Limb (tissue), 2 donors: ENCODE measurements around the gene CIRBP.

ENCODE experiments used
- DNase-seq, 2 donors: peaks; one replicate each; pipeline ENCODE4 v3.0.0-alpha.2; 2016; ENCODE audit errors: extremely low spot score in 2 of 2

Gene CIRBP

DNA sequence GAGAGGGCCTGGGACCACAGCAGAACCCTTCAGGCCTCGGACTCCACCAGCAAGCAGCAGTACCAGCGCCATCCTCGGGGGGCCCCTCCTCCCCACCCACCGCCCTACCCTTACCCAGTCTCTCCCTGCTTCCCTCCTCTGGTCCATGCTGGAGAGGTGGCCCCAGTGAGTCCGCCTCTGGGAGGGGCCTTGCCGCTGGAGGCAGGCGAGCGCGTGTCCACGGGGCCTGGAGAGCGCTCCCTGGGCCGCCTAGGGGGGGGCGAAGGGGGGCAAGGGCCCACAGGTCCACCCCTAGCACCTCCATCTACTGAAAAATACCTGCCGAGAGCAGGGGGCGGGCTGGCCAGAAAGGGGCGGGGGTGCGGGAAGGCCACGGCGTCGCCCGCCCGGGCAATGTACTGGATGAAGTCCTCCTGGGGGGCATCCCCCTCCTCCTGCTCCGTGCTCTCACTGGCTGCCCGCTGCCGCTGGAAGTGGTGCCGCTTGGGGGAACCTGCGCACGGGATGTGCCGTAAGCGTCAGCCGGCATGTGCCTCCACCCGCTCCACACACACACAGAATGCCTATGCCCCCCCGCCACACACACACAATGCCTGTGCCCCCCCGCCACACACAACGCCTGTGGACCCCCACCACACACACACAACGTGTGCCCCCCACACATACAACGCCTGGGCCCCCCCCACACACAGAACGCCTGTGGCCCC is 38.2 kb upstream of the CIRBP start:
- no peak for DNase-seq

DNA sequence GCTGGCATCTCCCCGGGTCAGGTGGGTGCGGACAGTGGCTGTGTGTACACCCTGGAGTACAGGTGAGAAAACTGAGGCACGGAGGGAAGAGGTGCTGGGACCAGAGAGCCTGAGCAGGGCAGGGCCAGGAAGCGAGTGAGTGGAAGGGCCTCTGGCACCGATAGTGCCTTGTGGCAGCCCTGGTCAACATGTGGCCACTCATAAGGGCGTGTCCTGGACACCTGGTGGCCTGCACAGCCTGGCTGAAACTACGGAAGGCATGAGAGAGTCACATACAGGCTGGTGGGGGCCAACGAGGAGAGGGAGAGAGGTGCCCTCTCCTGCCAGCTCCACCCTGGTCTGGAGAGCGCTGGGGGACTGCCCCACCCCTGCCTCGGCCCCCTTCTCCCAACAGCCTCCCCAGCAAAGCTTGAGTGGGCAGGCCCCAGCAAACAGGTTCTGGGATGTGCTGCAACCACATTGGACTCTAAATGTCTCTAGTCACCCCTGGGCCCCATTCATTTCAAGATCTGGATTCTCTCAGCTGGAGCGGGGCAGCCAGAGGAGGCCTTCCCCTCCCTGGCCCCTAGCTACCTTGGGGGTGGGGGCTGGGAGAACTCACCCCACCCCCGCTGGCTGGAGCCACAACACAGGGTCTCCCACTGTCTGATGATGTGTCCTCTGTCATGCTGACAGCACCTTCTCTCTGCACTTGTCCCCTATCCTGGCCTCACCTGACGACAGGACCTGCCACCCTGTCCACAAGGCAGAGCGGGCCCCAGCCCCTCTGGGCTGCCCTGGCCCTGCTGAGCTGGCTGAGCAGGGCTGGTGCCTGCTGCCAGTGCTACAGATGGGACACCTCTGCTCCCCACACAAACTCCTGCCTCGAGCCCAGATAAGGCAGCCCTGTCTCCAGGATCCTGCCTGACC is 37.1 kb upstream of the CIRBP start:
- no peak for DNase-seq

DNA sequence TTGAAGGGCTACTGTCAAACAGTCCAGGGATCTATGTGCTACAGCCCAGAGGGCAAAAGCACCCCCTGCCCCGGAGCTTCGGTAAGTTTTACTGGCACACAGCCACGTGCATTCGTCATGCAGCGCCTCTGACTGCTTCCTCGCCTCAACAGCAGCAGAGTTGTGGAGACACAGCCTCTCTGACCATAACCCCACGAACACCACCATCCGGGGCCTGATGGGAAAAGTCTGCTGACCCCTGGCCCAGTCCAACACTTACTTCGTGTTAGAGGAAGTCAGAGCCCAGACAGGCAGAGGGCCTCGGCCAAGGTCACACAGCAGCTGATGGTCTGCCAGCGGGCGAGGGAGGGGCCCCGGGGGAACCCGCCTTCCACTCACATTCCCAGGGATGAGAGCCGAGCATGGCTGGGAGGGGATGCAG is 36.5 kb upstream of the CIRBP start:
- no peak for DNase-seq

DNA sequence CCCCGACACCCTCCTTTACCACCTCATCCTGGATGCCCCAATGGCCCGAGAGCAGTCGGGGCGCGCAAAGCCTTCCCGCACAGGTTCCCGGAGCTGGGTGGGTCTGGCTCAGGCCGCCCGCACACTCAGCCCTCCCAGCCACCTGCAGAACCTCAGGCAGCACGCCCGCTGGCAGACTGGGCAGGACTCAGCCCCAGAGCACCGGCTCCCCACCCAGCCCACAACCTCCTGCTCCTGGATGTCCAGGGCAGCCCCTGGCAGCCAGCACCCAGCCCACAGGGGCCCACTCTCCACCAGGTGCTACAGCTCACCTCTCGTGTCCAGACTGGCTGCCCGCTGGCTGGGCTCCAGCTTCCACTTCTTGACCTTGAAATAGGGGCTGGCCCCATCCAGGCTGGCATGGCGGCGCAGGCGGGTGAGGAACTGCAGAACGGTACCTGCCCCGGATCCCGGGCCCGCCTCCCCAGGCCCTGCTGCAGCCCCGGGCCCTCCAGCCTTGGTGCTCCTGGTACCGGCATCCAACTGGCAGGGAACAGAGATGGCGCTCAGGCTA is 35.9 kb upstream of the CIRBP start:
- no peak for DNase-seq

DNA sequence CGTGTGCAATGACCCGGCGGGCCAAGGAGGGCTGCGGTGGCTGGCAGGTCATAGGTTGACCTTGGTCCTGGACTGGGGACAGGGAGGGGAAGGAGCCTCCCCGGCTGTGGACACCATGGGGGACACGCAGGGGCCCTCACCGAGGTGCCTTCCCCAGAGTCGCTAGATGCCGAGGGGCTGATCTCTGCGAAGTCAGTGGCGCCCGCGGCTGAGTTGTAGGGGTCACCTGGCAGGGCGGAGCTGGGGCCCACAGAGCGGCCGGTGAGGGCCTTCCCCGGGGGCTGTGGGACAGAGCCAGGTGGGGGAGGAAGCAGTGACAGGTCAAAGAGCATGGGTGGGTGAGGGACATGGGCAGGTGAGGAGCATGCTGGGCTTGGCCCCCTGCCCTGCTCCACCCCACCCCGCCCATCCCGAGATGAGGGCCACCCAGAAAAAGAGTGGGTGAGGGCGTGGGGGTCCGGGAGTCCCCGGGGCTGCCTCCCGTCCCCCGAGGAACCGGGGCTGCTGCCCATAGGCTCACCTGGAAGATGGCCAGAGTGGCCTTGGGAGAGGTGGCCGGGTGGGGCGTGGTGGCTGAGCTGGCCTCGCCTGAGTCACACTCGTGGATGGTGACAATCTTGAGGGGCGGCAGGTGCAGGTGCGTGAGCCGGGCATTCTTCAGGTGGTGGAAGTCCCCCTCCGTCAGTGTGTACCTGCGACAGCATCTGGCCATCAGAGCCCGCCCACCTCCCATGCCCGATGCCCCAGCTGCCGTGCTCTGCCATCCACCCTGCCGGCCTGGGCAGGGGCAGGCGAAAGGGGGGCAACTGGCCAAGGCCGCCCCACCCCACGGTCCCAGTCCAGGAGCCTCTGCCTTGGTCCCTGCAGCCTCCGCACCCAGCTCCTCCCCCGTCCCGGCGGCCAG is 34.8 kb upstream of the CIRBP start:
- DNase-seq, result no peak

DNA sequence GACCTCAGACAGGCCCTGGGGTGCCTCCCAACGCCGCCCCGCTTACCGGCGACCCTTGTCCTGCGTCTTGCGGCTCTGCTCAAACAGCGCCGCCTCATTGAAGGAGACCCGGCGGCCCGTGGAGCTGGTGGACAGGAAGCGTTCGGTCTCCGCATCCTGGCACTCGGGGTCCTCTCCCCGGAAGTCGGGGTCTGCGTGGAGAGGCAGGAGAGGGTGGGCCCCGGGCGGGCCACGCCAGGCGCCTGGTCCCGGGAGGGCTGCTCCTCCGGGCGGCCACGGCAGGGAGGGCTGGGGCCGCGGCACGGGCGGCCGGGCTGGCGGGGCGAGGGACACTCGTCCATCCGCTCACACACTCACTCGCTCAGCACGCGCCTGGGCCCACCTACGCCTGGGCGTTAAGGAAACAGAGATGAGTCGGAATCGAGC is 34.2 kb upstream of the CIRBP start:
- no peak for DNase-seq

DNA sequence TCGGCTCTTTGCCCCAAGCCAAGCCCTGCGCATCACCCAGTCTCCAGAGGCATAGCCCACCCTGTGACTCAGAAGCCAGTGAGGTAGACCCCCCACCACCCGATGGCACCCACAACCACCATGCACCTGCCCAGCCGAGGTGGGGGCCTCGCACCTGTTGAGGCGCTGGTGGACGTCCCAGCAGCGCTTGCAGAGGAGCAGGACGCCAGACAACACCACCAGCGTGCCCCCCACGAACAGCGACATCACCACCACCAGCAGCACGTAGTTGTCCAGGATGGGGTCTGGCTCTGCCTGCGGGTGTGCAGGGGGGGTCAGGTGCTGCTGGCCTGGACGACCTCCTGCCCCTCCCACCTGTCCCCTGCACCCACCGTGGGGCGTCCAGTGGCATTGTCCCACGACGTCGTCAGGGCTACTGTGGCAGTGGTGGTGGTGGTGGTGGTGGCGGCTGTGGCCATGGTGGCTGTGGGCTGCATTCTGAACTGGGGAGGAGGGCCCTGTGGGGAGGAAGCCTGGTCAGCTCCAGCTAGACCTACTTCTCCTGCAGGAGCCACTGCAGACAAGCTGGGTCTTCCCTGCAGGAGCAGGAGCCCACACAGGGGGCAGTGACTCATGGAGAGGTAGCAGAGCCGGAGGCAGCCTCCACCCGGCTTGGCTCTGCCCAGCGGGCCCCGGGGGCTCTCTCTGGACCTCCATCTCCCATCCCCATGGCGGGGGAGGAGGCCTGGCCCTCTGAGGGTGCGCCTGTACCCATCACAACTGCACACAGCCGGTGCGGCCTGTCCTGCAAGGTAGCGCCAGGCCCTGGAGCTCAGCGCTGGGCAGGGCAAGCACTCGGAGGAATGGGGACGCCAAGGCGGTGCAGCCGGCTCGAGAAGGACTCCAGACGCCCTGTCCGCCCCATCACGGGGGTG is 33.2 kb upstream of the CIRBP start:
- no peak for DNase-seq

DNA sequence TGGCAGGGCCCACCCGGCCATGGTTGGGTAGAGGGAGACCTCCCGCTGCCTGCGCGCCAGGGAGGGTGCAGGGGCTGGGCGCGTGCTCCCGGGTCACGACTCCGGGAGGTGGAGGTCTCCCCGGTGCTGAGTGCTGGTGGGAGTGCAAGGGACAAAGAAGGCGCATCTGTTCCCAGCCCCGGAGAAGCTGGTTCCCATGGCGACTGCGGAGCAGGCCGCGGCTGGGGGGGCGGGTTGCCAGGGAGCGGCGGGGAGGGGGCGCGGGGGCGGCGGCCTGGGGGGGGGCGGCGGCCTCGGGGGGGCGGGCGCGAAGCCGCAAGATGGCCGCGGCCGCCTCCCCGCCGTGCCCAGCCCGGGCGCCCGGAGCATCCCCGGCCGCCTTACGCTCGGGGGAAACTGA is 32.6 kb upstream of the CIRBP start:
- DNase-seq, result no peak

DNA sequence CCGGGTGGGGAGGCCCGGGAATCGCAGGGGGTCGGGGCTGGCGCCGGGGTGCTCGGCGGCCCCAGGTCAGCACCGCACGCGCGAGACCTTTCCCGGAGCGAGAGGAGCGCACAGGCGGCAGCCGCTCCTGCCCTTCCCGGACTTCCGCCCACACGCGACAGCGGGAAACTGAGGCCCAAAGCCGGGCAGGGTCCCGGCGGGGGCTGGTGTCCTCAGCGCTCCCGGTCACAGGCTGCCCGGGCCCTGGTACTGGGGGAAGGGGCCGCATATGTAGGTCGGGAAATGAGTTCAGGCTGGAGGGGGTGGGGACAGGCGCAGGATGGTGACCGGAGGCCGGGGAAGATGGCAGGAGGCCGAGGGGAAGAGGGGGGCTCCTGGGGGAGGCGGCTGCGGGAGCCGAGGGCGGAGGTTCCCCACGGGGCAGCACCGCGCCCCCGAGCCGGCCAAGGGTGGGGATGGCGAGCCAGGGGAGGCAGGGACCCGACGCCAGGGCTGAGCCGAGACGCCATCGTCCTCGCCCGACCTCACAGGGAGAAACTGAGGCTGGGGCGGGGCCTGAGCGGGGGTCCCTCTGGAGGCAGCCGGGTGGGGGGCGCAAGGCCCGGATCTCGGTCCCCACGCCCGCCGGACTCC is 32.0 kb upstream of the CIRBP start:
- no peak for DNase-seq

DNA sequence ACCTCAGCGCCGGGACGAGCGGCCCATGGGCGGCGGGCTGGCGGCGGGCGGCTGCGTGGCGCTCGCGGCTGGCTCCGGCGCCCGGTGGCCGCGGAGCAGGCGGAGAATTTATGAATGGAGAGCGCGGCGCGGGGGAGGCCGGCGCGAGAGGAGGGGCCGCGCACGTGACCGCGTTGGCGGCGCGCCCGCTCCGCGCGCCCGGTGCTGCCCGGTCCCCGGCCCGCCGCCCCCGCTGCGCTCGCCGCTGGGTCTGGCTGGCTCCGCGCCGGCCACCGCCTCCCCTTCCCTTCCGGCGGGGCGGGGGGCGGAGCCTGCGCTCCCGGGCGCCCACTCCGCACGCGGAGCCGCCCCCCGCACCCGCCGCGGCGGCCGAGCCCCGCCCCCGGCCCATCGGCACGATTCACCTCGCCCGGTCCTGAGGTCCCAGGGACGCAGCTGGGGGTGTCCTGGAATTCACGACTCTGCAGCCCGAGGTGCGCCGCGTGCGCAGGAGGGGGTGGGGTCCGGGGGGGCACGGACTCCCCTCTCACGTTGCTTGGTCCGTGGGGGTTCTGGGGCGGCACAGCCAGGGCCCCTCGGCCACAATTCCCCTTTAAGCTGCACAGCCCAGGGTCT is 31.3 kb upstream of the CIRBP start, which contains the start of gene CBARP:
CBARP (minus strand) TSS at position 252 of the 615 bp plus-strand sequence. CDS start 1,905 bp downstream, outside the sequence.
- peak in 1 of 2 donors; percentile 77 for DNase-seq

DNA sequence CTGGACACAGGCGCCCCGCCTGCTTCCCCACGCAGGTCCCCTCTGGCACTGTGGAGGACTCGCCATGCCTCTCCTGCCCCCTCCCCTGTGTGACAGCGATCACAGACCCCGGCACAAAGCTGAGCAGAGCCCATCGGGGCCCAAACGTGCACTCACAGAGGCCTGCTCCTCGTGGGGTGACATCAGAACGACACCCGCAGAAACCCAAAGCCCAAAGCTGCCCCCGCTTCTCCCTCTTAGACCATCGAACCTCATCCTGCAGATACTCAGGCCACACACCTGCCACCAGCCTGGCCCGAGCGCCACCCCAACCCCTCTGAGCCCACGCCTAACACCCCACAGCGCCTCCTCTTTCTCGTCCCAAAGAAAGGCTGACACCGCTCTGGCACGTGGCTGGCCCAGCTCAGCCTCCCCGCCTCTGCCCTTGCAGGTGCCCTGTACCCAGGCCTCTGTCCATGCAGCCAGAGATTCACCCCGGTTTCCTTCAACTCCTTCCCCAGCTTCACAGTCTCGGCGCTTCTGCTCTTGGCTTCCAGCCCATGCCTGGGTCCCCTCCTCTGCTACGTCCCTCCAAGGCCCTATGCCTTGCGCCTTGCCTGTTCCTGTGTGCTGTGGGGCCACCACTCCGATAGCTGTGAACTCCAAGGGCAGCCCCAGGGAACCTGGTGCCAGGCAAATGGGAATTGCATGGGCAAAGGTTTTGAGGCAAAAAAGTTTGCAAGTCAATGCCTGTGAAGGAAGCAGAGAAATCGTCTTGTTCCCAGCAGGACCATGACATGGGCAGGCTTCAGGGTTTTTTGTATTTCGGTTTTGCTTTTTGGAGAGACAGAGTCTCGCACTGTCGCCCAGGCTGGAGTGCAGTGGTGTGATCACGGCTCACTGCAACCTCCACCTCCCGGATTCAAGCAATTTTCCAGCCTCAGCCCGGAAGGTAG is 30.5 kb upstream of the CIRBP start:
- DNase-seq, result no peak

DNA sequence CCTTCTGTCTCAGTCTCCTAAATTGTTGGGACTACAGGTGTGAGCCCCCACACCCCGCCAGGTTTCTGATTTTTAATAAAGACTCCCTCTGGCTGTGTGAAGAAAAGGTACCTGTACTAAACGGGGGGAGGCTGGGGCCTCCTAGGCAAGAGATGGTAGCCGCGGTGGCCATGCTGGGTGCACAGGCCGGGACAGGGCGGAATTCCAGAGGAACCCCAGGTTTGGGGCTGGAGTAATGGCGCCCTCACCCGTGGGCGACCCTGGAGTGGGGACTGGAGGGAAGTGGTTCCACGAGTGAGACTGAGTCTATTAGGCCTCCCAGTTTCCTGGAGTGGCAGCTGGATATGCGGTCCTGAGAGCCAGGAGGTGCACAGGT is 29.7 kb upstream of the CIRBP start:
- no peak for DNase-seq

DNA sequence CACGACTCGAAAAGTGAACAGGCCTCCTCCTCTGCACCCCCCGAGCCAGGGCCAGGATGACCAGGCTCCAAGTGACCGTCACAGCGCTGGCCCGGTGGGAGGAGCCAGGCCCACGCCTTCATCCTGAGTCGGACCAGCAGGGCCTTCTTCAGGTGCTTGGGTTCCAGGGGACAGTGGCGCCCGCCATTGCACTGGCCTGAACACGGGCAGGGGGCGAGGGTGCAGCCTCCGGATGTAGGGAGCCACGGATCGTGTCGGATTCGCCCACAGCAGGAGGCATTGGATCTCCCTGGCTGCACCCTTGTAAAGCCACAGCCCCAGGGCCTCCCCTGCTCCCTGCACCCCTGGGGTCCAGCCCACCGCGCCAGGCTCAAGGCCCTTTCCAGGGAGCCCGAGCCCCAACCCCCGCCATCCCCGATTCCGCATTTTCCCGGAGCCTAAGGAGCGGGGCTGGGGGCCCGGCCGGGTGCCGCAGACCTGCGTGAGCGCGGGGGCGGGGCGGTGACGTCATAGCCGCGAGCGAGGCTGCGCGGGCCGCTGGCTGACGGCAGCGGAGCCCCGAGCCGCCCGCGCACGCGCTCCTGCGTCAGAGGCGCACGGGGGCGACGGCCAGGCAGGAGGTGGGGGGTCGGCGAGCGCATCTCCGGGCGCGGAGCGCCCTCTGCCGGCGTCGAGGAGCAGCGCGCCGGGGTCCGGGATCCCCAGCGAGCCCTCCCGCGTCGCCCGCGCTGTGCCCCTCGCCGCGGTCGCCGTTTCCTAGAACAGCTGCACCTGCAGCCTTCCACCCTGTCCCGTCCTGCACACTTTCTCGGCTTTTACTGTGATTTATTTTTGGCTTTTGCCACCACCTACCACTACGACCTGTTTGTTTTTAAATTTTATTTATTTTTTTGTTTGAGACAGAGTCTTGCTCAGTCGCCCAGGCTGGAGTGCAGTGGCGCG is 29.1 kb upstream of the CIRBP start:
- DNase-seq, result peak; percentile 92 to 97

DNA sequence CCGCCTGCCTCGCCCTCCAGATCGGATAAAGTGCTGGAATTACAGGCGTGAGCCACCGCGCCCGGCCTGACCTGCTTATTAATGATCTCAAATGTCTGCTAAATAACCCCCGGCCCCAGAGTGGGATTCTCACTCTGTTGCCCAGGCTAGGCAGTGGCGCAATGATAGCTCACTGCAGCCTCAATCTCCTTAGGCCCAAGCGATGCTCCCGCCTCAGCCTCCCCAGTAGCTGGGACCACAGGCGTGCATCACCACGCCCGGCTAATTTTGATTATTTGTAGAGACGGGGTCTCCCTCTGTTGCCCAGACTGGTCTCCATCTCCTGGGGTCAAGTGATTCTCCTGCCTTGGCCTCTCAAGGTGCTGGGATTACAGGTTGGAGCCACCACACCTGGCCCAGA is 28.2 kb upstream of the CIRBP start:
- DNase-seq, result no peak

DNA sequence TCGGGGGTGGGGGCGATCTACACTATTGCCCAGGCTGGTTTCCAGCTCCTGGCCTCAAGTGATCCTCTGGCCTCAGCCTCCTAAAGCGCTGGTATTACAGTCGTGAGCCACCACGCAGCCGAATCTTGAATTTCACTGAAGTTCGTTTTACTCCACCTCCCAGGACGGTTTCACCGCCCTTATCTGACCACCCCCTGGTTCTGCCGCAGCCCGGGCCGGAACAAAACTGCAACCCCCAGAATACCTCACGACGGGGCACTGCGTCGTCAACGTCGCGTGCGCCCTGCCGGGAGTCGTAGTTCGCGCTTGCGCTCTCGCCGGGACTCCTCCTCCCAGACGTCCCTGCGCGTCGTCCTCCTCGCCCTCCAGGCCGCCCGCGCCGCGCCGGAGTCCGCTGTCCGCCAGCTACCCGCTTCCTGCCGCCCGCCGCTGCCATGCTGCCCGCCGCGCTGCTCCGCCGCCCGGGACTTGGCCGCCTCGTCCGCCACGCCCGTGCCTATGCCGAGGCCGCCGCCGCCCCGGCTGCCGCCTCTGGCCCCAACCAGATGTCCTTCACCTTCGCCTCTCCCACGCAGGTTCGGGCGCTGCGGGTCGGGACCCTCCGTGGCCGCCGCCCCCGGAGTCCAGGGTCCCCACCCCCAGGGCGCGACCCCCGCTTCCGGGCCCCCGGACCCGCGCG is 27.6 kb upstream of the CIRBP start, which contains the start of gene ATP5F1D:
ATP5F1D (plus strand) TSS at position 335 of the 679 bp plus-strand sequence; CDS start at position 435, 100 bp downstream.
- DNase-seq, result peak; percentile 92 to 96
